Measurements from ENCODE around the gene MAST4. TPM values are rescaled to one million over a fixed set of nuclear protein-coding genes. Genes with fewer than 3 reads are reported as not detected.
A peak's percentile ranks its signal among the peaks of the same experiment; 100 is the strongest.

Gene MAST4
- total and polyA plus RNA-seq, 2 of the 4 experiments (the other 2 are of a cell fraction): 4.8 to 6.8 TPM

DNA sequence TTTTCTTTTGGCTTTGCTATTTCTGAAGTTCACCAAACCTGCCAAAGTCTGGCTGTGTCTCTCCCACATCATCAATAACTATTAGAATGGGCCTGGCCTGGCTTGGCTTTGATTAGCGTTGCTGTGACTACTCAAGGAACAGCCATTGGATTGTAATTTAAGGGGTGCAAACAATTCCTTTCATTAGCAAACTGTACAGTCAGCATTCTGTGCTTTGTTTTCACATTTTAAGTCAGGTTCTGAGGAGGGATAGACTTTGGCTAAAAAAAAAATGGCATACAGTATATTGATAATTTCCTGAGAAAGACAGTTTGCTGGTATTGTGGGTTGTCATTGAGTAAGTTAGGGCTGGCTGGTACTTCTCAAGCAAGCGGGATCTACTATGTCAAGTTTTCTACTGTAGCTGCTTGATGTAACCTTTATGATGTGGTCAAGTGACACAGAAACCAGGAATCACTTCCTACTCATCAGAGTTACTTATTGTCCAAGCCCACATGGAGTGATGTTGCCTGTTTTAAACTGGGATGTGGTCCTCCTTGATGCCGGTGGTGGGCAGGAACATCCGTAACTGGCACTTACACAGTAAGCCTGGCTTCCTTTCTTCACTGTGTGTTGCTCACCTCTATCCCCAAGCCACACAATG lies 439.0 kb downstream of the MAST4 start:
- H4K5ac ChIP-seq (ENCODE audit: low read depth, low read length): no peak overlapping the region; the same call in 1 of the 2 replicates
- no peak overlapping the region for H2BK120ac ChIP-seq (ENCODE audit: low read depth, low read length)
- peak overlapping the region; percentile 82 for H2AK5ac ChIP-seq (ENCODE audit: low read depth, low read length)
- H3K23ac ChIP-seq (ENCODE audit: low read depth, low read length): peak overlapping the region; percentile 65; the same call in 1 of the 2 replicates
- H3K18ac ChIP-seq (ENCODE audit: low read depth, low read length): no peak overlapping the region
- H2AFZ ChIP-seq (replicated peaks; ENCODE audit: low read length, poor library complexity): no peak overlapping the region
- 0 out of 2 replicates have a peak overlapping the region, but pooled peaks have one; percentile 17 for H3K14ac ChIP-seq (replicated peaks; ENCODE audit: low read depth, low read length)
- H3K79me1 ChIP-seq (ENCODE audit: low read depth in 1 of 2, low read length in 2 of 2): peaks cover 26 to 41% of the 10 kb centered on the region in 2 experiments
- no peak overlapping the region; the same call in 1 of the 2 replicates for H3K4ac ChIP-seq (ENCODE audit: low read depth, low read length)
- ATAC-seq (ENCODE audit: low read depth) (no peak), DNase-seq (no peak)
- H3K4me1 ChIP-seq (ENCODE audit: control insufficient read depth, insufficient read depth, low read length): peaks cover 19% of the 10 kb centered on the region
- BruUV-seq (replicated peaks): no TSS peak
- no peak overlapping the region for H3K4me2 ChIP-seq (ENCODE audit: low read depth, low read length)
- WGBS, 2 experiments (ENCODE audit: extremely low coverage in 2 of 2, insufficient read length in 1 of 2): 80% methylated on average over 2 of the region's 4 CpGs; no CpG with 5 or more reads in 1 of the 2 experiments
- H3K4me3 ChIP-seq (ENCODE audit: insufficient read depth, low read depth, low read length): no peak overlapping the region
- no peaks in the 10 kb centered on the region for H4K20me1 ChIP-seq (ENCODE audit: insufficient read depth, low read length)
- H3K9me1 ChIP-seq (ENCODE audit: insufficient read depth, low read length): peaks cover 10% of the 10 kb centered on the region; the same call in 1 of the 2 replicates
- no peak overlapping the region for H3K27ac ChIP-seq (ENCODE audit: insufficient read depth, low read length)
- POLR2A ChIA-PET (ENCODE audit: unreplicated experiment): no interaction called here
- H2BK20ac ChIP-seq (ENCODE audit: low read depth, low read length): peak overlapping the region; percentile 26; the same call in 1 of the 2 replicates
- TF ChIP-seq, protein P1, sequence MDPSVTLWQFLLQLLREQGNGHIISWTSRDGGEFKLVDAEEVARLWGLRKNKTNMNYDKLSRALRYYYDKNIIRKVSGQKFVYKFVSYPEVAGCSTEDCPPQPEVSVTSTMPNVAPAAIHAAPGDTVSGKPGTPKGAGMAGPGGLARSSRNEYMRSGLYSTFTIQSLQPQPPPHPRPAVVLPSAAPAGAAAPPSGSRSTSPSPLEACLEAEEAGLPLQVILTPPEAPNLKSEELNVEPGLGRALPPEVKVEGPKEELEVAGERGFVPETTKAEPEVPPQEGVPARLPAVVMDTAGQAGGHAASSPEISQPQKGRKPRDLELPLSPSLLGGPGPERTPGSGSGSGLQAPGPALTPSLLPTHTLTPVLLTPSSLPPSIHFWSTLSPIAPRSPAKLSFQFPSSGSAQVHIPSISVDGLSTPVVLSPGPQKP (IDR thresholded peaks at IDR 0.05; ENCODE audit: borderline replicate concordance, low read depth, low read length): no peak
- TF ChIP-seq, protein P2, sequence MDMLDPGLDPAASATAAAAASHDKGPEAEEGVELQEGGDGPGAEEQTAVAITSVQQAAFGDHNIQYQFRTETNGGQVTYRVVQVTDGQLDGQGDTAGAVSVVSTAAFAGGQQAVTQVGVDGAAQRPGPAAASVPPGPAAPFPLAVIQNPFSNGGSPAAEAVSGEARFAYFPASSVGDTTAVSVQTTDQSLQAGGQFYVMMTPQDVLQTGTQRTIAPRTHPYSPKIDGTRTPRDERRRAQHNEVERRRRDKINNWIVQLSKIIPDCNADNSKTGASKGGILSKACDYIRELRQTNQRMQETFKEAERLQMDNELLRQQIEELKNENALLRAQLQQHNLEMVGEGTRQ (IDR thresholded peaks at IDR 0.05; ENCODE audit: low read depth, low read length): no peak
- TF ChIP-seq, protein P3, sequence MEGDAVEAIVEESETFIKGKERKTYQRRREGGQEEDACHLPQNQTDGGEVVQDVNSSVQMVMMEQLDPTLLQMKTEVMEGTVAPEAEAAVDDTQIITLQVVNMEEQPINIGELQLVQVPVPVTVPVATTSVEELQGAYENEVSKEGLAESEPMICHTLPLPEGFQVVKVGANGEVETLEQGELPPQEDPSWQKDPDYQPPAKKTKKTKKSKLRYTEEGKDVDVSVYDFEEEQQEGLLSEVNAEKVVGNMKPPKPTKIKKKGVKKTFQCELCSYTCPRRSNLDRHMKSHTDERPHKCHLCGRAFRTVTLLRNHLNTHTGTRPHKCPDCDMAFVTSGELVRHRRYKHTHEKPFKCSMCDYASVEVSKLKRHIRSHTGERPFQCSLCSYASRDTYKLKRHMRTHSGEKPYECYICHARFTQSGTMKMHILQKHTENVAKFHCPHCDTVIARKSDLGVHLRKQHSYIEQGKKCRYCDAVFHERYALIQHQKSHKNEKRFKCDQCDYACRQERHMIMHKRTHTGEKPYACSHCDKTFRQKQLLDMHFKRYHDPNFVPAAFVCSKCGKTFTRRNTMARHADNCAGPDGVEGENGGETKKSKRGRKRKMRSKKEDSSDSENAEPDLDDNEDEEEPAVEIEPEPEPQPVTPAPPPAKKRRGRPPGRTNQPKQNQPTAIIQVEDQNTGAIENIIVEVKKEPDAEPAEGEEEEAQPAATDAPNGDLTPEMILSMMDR (conservative IDR thresholded peaks at IDR 0.05; ENCODE audit: low read depth, low read length): no peak
- TF ChIP-seq MAZ (IDR thresholded peaks at IDR 0.05; ENCODE audit: borderline replicate concordance, low read depth, low read length) (no peak), RFX5 (IDR thresholded peaks at IDR 0.05; ENCODE audit: low read depth, low read length) (no peak), FOS (IDR thresholded peaks at IDR 0.05; ENCODE audit: low read depth, low read length) (no peak), MAFK (IDR thresholded peaks at IDR 0.05; ENCODE audit: low read depth, low read length) (peak; percentile 76)
- H2BK5ac ChIP-seq (ENCODE audit: low read depth, low read length, poor library complexity, severe bottlenecking): no peak overlapping the region
- H3K9me3 ChIP-seq (ENCODE audit: control insufficient read depth, insufficient read depth, low read length): no peaks in the 10 kb centered on the region
- no peak overlapping the region for H3K56ac ChIP-seq (ENCODE audit: extremely low read depth, insufficient read depth, low read length)
- CTCF ChIA-PET: interaction anchor here (0.9 to 1.3 kb wide), 2 partner anchors 12 to 47 kb away, joined by 3 read pairs; no protein-coding TSS in a partner anchor
- H4K91ac ChIP-seq (ENCODE audit: insufficient read depth, low read depth, low read length): peak overlapping the region; percentile 33; the same call in 1 of the 2 replicates
- in situ Hi-C loops (cut with MboI; ENCODE audit: low sequenced_read_pairs) (no loop called here), intact Hi-C loops (cut with micrococcal nuclease) (no loop called here), dilution Hi-C loops (cut with HindIII; ENCODE audit: low sequenced_read_pairs, unreplicated experiment) (no loop called here)
- no peak overlapping the region for H3K9ac ChIP-seq (ENCODE audit: low read depth, low read length)
- H3K36me3 ChIP-seq (ENCODE audit: control insufficient read depth, insufficient read depth, low read length): no peaks in the 10 kb centered on the region; the same call in 1 of the 2 replicates
- H2AK9ac ChIP-seq (replicated peaks; ENCODE audit: low read depth, low read length, poor library complexity): no peak overlapping the region
- H3K27me3 ChIP-seq (ENCODE audit: control insufficient read depth, insufficient read depth, low read length): no peaks in the 10 kb centered on the region
- no peak overlapping the region for H2BK15ac ChIP-seq (ENCODE audit: low read depth, low read length)
- peak overlapping the region in 1 of 2 experiments; percentile 18; a peak in 2 of 4 replicates for H4K8ac ChIP-seq (ENCODE audit: low read depth in 2 of 2, low read length in 2 of 2)

All from IMR-90 (cell line).